B cell (primary cell): ENCODE measurements around the gene CRELD2.

Experiments
- EZH2 ChIP-seq: IDR thresholded peaks from 2 replicates; pipeline ENCODE4 v1.6.1; 2012; ENCODE audit warnings: borderline replicate concordance, low read depth, mild to moderate bottlenecking, moderate library complexity, low read length; ENCODE audit not compliant: insufficient read depth, poor library complexity, severe bottlenecking
- TF ChIP-seq, protein P1 (sequence below): fragments of 200-600 bp; IDR thresholded peaks from one replicate; pipeline ENCODE4 v1.8.0; 2022; ENCODE audit warnings: antibody characterized with exemption, mild to moderate bottlenecking

DNA sequence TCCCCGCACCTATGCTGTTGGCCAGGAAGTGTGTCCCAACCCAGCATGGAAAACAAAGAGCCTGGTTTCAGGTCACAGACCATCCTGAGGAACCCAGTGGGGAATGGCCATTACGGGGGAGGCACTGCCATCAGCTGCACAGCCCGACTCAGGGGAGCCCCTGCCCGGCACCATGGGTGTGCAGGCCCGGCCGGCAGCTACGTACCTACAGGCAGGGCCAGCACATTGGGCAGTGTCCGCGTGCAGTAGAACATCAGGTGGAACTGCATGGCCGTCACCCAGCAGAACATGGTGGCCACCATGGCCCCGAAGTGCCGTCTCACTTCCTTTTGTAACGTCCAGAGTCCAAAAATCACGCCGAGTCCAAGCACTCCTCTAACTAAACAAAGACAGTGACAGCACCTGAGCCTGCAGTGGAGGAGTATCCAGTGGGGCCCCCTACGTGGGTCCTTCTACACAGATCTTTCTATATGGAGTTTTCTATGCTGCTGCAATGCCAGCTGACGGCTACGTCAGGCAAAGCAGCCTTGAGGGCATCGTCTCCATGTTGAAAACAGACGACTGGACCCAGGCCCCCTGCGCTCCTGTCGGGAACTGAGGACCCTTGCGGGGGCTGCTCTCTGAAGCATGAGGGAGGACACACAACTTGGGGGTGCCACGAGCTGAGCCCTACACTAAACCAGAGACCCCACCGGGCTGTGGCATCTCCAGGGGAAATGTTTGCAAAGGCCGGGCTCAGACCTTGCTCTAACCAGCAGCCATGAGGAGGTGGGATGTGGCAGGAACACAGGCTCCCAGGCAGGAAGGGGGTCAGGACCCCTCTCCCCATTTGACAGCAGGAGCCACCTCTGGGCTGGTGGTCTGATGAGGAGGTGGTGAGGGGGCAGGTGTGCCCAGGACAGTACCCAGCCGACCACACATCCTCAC lies 7.9 kb upstream of the CRELD2 start:
- TF ChIP-seq, protein P1, sequence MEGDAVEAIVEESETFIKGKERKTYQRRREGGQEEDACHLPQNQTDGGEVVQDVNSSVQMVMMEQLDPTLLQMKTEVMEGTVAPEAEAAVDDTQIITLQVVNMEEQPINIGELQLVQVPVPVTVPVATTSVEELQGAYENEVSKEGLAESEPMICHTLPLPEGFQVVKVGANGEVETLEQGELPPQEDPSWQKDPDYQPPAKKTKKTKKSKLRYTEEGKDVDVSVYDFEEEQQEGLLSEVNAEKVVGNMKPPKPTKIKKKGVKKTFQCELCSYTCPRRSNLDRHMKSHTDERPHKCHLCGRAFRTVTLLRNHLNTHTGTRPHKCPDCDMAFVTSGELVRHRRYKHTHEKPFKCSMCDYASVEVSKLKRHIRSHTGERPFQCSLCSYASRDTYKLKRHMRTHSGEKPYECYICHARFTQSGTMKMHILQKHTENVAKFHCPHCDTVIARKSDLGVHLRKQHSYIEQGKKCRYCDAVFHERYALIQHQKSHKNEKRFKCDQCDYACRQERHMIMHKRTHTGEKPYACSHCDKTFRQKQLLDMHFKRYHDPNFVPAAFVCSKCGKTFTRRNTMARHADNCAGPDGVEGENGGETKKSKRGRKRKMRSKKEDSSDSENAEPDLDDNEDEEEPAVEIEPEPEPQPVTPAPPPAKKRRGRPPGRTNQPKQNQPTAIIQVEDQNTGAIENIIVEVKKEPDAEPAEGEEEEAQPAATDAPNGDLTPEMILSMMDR: no peak
- TF ChIP-seq EZH2: no peak
